Astrocyte (in vitro differentiated cells and primary cell): ENCODE results near the gene COL18A1. TPM values are rescaled to one million over a fixed set of nuclear protein-coding genes. Genes with fewer than 3 reads are reported as not detected.

Experiments
- DNase-seq: peaks from one replicate; pipeline ENCODE4 v3.0.0-alpha.2; 2010; ENCODE audit warnings: low read depth
- FAIRE-seq: peaks from 2 replicates; lab custom pipeline; 2011; peaks lifted over from hg19 to GRCh38; lab: Jason Lieb, UNC
- H2AFZ ChIP-seq: 2 replicates; pipeline ENCODE4 v1.6.0; 2012; ENCODE audit warnings: low read depth, low read length, inconsistent platforms
- H3K27ac ChIP-seq: 2 replicates; pipeline ENCODE4 v1.5.1; 2011; ENCODE audit warnings: low read depth, low read length, inconsistent platforms
- H3K27me3 ChIP-seq: 2 replicates; pipeline ENCODE4 v1.6.0; 2011; ENCODE audit warnings: low read length, inconsistent platforms; ENCODE audit not compliant: insufficient read depth
- H3K36me3 ChIP-seq: 2 replicates; pipeline ENCODE4 v1.5.1; 2011; ENCODE audit warnings: low read length, inconsistent platforms; ENCODE audit not compliant: insufficient read depth
- H3K4me1 ChIP-seq: 2 replicates; pipeline ENCODE4 v1.5.1; 2011; ENCODE audit warnings: low read length, inconsistent platforms; ENCODE audit not compliant: insufficient read depth
- H3K4me2 ChIP-seq: 2 replicates; pipeline ENCODE4 v1.6.0; 2012; ENCODE audit warnings: low read length, inconsistent platforms
- H3K4me3 ChIP-seq: 2 replicates; pipeline ENCODE4 v1.5.1; 2011; ENCODE audit warnings: low read depth, mild to moderate bottlenecking, low read length, inconsistent platforms; ENCODE audit not compliant: insufficient read depth
- H3K79me2 ChIP-seq: 2 replicates; pipeline ENCODE4 v1.6.0; 2012; ENCODE audit warnings: mild to moderate bottlenecking, low read length, inconsistent platforms; ENCODE audit not compliant: insufficient read depth
- H3K9ac ChIP-seq: 2 replicates; pipeline ENCODE4 v1.6.0; 2012; ENCODE audit warnings: mild to moderate bottlenecking, low read length, inconsistent platforms
- H3K9me3 ChIP-seq: 2 replicates; pipeline ENCODE4 v1.5.1; 2012; ENCODE audit warnings: low read depth, mild to moderate bottlenecking, low read length, inconsistent platforms; ENCODE audit not compliant: insufficient read depth
- H4K20me1 ChIP-seq: 2 replicates; pipeline ENCODE4 v1.6.0; 2012; ENCODE audit warnings: low read length, inconsistent platforms; ENCODE audit not compliant: insufficient read depth
- H3K27ac Mint-ChIP-seq: one replicate; pipeline ENCODE4 v1.8.0; 2021; ENCODE audit warnings: mild to moderate bottlenecking, mixed read lengths; ENCODE audit not compliant: unreplicated experiment
- H3K27me3 Mint-ChIP-seq: one replicate; pipeline ENCODE4 v1.8.0; 2021; ENCODE audit warnings: low read depth, mixed read lengths; ENCODE audit not compliant: unreplicated experiment
- H3K36me3 Mint-ChIP-seq: one replicate; pipeline ENCODE4 v1.8.0; 2021; ENCODE audit warnings: low read depth, mixed read lengths; ENCODE audit not compliant: unreplicated experiment
- H3K4me1 Mint-ChIP-seq: one replicate; pipeline ENCODE4 v1.8.0; 2021; ENCODE audit warnings: low read depth, mixed read lengths; ENCODE audit not compliant: unreplicated experiment
- H3K4me3 Mint-ChIP-seq: one replicate; pipeline ENCODE4 v1.8.0; 2021; ENCODE audit warnings: mild to moderate bottlenecking, moderate library complexity, mixed read lengths; ENCODE audit not compliant: unreplicated experiment
- H3K9me3 Mint-ChIP-seq: one replicate; pipeline ENCODE4 v1.8.0; 2021; ENCODE audit warnings: mild to moderate bottlenecking, mixed read lengths; ENCODE audit not compliant: unreplicated experiment
- EZH2 ChIP-seq: IDR thresholded peaks from 2 replicates; pipeline ENCODE4 v1.6.1; 2012; ENCODE audit warnings: mild to moderate bottlenecking, low read length, inconsistent platforms; ENCODE audit not compliant: insufficient read depth
- total RNA-seq: library from RNA; stranded (reverse); gene quantifications from 2 replicates; pipeline ENCODE4 v1.2.1, GENCODE V29; 2021
- TF ChIP-seq, protein P1 (sequence below): IDR thresholded peaks from 2 replicates; pipeline ENCODE4 v1.5.1; 2011; ENCODE audit warnings: low read depth, mild to moderate bottlenecking, inconsistent platforms, low read length, moderate library complexity; ENCODE audit not compliant: insufficient read depth

Gene COL18A1
- total RNA-seq, 1 donor from 2014 or later = 616 TPM

- Mint-ChIP-seq H3K4me3 (no peak overlapping the region), H3K36me3 (peaks cover 2% of the 10 kb centered on the region), H3K27ac (no peak overlapping the region), H3K4me1 (no peaks in the 10 kb centered on the region), H3K27me3 (peaks cover 21% of the 10 kb centered on the region), H3K9me3 (peaks cover 11% of the 10 kb centered on the region)
- Histone ChIP-seq H3K9me3 (no peaks in the 10 kb centered on the region), H3K4me3 (no peak overlapping the region), H3K4me2 (no peak overlapping the region), H3K9ac (no peak overlapping the region), H3K27me3 (no peaks in the 10 kb centered on the region), H3K36me3 (no peaks in the 10 kb centered on the region), H3K27ac (no peak overlapping the region), H4K20me1 (no peaks in the 10 kb centered on the region), H3K79me2 (no peaks in the 10 kb centered on the region), H2AFZ (no peak overlapping the region), H3K4me1 (no peaks in the 10 kb centered on the region)
- no peak for TF ChIP-seq EZH2
- TF ChIP-seq, protein P1, sequence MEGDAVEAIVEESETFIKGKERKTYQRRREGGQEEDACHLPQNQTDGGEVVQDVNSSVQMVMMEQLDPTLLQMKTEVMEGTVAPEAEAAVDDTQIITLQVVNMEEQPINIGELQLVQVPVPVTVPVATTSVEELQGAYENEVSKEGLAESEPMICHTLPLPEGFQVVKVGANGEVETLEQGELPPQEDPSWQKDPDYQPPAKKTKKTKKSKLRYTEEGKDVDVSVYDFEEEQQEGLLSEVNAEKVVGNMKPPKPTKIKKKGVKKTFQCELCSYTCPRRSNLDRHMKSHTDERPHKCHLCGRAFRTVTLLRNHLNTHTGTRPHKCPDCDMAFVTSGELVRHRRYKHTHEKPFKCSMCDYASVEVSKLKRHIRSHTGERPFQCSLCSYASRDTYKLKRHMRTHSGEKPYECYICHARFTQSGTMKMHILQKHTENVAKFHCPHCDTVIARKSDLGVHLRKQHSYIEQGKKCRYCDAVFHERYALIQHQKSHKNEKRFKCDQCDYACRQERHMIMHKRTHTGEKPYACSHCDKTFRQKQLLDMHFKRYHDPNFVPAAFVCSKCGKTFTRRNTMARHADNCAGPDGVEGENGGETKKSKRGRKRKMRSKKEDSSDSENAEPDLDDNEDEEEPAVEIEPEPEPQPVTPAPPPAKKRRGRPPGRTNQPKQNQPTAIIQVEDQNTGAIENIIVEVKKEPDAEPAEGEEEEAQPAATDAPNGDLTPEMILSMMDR = no peak
- DNase-seq = no peak
- no peak for FAIRE-seq
Measured at GRCh38 chr21:45379901-45380330, 25.0 kb upstream of the COL18A1 start.

DNA sequence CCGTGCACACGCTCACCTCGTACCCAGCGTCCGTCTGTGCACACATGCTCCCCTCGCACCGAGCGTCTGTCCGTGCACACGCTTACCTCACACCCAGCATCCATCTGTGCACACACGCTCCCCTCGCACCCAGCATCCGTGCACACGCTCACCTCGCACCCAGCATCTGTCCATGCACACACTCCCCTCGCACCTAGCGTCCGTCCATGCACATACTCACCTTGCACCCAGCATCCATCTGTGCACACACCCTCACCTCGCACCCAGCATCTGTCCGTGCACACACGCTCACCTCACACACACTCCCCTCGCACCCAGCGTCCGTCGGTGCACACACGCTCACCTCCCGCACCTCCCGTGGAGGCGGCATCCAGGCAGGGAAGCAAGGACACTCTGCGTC lies 24.4 kb upstream of the COL18A1 start:
- Histone ChIP-seq H3K4me3 (no peak overlapping the region), H3K4me2 (no peak overlapping the region), H3K27me3 (no peaks in the 10 kb centered on the region), H3K79me2 (no peaks in the 10 kb centered on the region), H3K36me3 (no peaks in the 10 kb centered on the region), H3K27ac (no peak overlapping the region), H2AFZ (no peak overlapping the region), H3K9ac (no peak overlapping the region), H3K4me1 (no peaks in the 10 kb centered on the region), H4K20me1 (no peaks in the 10 kb centered on the region), H3K9me3 (no peaks in the 10 kb centered on the region)
- H3K4me3 Mint-ChIP-seq = no peak overlapping the region
- peaks cover 9% of the 10 kb centered on the region for H3K9me3 Mint-ChIP-seq
- H3K4me1 Mint-ChIP-seq = no peaks in the 10 kb centered on the region
- peaks cover 21% of the 10 kb centered on the region for H3K27me3 Mint-ChIP-seq
- no peak overlapping the region for H3K27ac Mint-ChIP-seq
- H3K36me3 Mint-ChIP-seq = peaks cover 2% of the 10 kb centered on the region
- no peak for TF ChIP-seq EZH2
- TF ChIP-seq, protein P1 = no peak
- FAIRE-seq (no peak), DNase-seq (no peak)

DNA sequence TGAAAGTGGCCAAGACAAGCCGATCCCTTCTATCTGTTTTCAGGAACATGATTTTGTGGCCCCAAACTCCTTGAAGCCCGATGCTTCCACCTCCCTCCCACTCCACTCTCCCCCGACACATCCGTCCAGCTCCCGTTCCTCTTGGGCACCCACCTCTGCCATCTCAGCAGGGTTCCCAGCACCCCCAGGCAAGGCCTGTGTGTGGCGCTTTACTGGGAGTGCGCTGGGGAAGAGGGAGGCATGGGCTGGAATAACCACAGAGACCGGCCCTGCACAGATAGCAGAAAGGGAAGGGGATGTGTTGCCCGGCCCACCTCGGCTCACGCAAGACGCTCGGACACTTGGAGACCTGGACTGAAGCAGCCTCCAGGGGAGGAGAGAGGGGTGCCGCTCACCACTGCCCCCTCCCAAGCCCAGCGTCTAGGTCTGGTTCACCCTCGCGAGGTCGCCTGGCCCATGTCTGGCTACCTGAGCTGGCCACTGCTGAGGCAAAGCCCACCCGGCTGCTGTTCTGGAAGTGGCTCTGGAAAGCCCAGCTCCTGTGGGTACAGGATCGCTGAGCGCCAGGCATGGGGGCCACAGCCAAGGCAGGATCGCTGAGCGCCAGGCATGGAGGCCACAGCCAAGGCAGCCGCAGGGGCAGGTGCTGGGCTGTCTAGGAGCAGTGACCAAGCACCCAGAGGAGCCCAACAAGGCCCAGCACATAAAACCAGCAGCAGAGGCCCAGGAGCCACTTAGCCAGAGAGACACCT lies 23.8 kb upstream of the COL18A1 start:
- peaks cover 21% of the 10 kb centered on the region for H3K27me3 Mint-ChIP-seq
- Histone ChIP-seq H3K27ac (no peak overlapping the region), H4K20me1 (no peaks in the 10 kb centered on the region), H3K9me3 (no peaks in the 10 kb centered on the region), H3K36me3 (no peaks in the 10 kb centered on the region), H3K27me3 (no peaks in the 10 kb centered on the region), H3K9ac (no peak overlapping the region), H3K4me1 (peaks cover under 1% of the 10 kb centered on the region), H3K79me2 (no peaks in the 10 kb centered on the region), H3K4me3 (no peak overlapping the region), H2AFZ (no peak overlapping the region), H3K4me2 (no peak overlapping the region)
- peaks cover 9% of the 10 kb centered on the region for H3K9me3 Mint-ChIP-seq
- DNase-seq = no peak
- TF ChIP-seq, protein P1 = no peak
- TF ChIP-seq EZH2 = no peak
- H3K27ac Mint-ChIP-seq = no peak overlapping the region
- no peaks in the 10 kb centered on the region for H3K4me1 Mint-ChIP-seq
- H3K36me3 Mint-ChIP-seq = peaks cover 2% of the 10 kb centered on the region
- H3K4me3 Mint-ChIP-seq = no peak overlapping the region
- no peak for FAIRE-seq
